ENCODE measurements around the gene LRP1B.

The LRP1B gene

DNA sequence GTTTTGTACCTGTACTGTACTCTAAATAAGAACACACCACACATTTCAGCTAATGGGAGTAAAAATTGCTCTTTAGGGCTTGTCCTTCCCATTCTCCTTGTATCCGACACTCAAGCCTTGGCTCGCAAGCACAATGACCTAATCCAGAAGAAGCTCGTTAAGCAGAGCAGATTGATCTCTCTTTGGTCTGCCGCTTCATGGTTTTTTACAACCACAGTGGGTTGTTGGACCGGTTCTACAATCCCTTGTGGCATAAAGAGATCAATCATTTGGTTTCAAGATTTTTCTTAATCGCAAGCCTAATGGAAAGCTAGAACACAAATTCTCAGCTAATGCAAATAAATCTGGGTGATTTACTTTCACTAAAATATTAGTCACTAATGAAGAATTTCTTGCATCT is 662.1 kb downstream of the LRP1B start:
- Histone ChIP-seq H3K79me2 (ENCODE audit: control insufficient read depth, low read length) (no peaks in the 10 kb centered on the region), H3K27me3 (ENCODE audit: control insufficient read depth, low read length) (no peaks in the 10 kb centered on the region), H3K9me2 (replicated peaks; ENCODE audit: control insufficient read depth, low read length) (no peaks in the 10 kb centered on the region), H3F3A (ENCODE audit: control insufficient read depth, insufficient read depth) (no peaks in the 10 kb centered on the region), H3K4me2 (ENCODE audit: low read length) (no peak overlapping the region), H4K20me1 (ENCODE audit: control insufficient read depth, insufficient read depth, low read depth, low read length) (no peaks in the 10 kb centered on the region), H3K4me3 (ENCODE audit: low read length) (no peak overlapping the region), H3K9me3 (ENCODE audit: control insufficient read depth, insufficient read depth, low read length) (no peaks in the 10 kb centered on the region), H3K27ac (ENCODE audit: low read depth, low read length) (no peak overlapping the region), H3K4me1 (ENCODE audit: control insufficient read depth, low read length) (no peaks in the 10 kb centered on the region), H3K36me3 (ENCODE audit: control insufficient read depth, low read length) (no peaks in the 10 kb centered on the region)
- TF ChIP-seq CTCF (IDR thresholded peaks at IDR 0.05; ENCODE audit: low read depth, low read length, poor library complexity, severe bottlenecking) = no peak
- TF ChIP-seq EZH2phosphoT487 (IDR thresholded peaks at IDR 0.05; ENCODE audit: borderline replicate concordance, low read length) = no peak

DNA sequence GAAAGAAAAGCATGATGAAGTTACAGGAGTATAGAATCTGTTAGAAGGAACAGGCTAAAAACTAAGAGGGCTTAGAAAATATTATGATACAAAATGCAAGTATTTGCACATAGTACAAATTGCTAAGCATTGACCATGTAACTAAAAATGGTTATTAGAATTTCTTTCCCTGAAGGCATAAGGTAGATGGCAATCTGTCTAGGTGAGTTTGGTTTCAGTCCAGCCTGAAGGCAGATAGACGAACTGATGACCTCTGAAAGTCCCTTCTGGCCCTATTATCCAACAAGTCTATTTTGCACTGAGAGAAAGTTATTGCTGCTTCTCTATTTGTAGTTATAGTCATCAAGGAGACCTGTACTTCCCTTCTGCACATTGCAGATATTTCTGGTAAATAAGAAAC is 663.5 kb downstream of the LRP1B start:
- no peak overlapping the region for H3K27ac ChIP-seq (ENCODE audit: low read depth, low read length)
- no peaks in the 10 kb centered on the region for H4K20me1 ChIP-seq (ENCODE audit: control insufficient read depth, insufficient read depth, low read depth, low read length)
- H3K4me1 ChIP-seq (ENCODE audit: control insufficient read depth, low read length) = no peaks in the 10 kb centered on the region
- H3K79me2 ChIP-seq (ENCODE audit: control insufficient read depth, low read length) = no peaks in the 10 kb centered on the region
- no peak for TF ChIP-seq EZH2phosphoT487 (IDR thresholded peaks at IDR 0.05; ENCODE audit: borderline replicate concordance, low read length)
- no peak for TF ChIP-seq CTCF (IDR thresholded peaks at IDR 0.05; ENCODE audit: low read depth, low read length, poor library complexity, severe bottlenecking)
- H3K4me3 ChIP-seq (ENCODE audit: low read length) = no peak overlapping the region
- H3F3A ChIP-seq (ENCODE audit: control insufficient read depth, insufficient read depth) = no peaks in the 10 kb centered on the region
- no peaks in the 10 kb centered on the region for H3K27me3 ChIP-seq (ENCODE audit: control insufficient read depth, low read length)
- H3K9me3 ChIP-seq (ENCODE audit: control insufficient read depth, insufficient read depth, low read length) = no peaks in the 10 kb centered on the region
- no peaks in the 10 kb centered on the region for H3K9me2 ChIP-seq (replicated peaks; ENCODE audit: control insufficient read depth, low read length)
- H3K4me2 ChIP-seq (ENCODE audit: low read length) = no peak overlapping the region
- H3K36me3 ChIP-seq (ENCODE audit: control insufficient read depth, low read length) = no peaks in the 10 kb centered on the region

GRCh38 chr2:141464995-141465394 is 665.8 kb downstream of the LRP1B start:
- H3F3A ChIP-seq (ENCODE audit: control insufficient read depth, insufficient read depth) = no peaks in the 10 kb centered on the region
- no peaks in the 10 kb centered on the region for H3K9me3 ChIP-seq (ENCODE audit: control insufficient read depth, insufficient read depth, low read length)
- no peak overlapping the region for H3K4me2 ChIP-seq (ENCODE audit: low read length)
- no peak overlapping the region for H3K4me3 ChIP-seq (ENCODE audit: low read length)
- H3K9me2 ChIP-seq (replicated peaks; ENCODE audit: control insufficient read depth, low read length) = no peaks in the 10 kb centered on the region
- TF ChIP-seq CTCF (IDR thresholded peaks at IDR 0.05; ENCODE audit: low read depth, low read length, poor library complexity, severe bottlenecking) (no peak), EZH2phosphoT487 (IDR thresholded peaks at IDR 0.05; ENCODE audit: borderline replicate concordance, low read length) (no peak)
- H3K27me3 ChIP-seq (ENCODE audit: control insufficient read depth, low read length) = no peaks in the 10 kb centered on the region
- no peaks in the 10 kb centered on the region for H4K20me1 ChIP-seq (ENCODE audit: control insufficient read depth, insufficient read depth, low read depth, low read length)
- no peaks in the 10 kb centered on the region for H3K79me2 ChIP-seq (ENCODE audit: control insufficient read depth, low read length)
- H3K4me1 ChIP-seq (ENCODE audit: control insufficient read depth, low read length) = no peaks in the 10 kb centered on the region
- no peak overlapping the region for H3K27ac ChIP-seq (ENCODE audit: low read depth, low read length)
- H3K36me3 ChIP-seq (ENCODE audit: control insufficient read depth, low read length) = no peaks in the 10 kb centered on the region

DNA sequence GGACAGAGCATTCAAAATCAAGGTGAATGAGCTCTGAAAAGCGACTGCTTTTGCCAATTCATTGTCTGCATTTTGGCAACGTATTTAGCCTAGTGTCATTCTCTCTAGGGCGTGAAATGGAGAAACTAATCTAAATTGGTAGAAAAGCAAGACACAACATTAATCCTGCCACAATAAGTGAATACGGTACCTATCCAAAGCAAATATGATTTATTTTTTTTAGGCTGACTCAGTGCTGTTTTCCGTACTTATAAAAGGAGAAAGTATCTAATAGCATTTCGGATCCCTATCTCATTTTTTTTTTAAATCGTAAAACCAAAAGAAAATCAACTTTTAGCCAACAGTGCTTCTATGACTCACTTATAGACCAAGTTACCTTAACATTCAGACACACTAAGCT is 672.5 kb downstream of the LRP1B start:
- TF ChIP-seq CTCF (IDR thresholded peaks at IDR 0.05; ENCODE audit: low read depth, low read length, poor library complexity, severe bottlenecking) = no peak
- TF ChIP-seq EZH2phosphoT487 (IDR thresholded peaks at IDR 0.05; ENCODE audit: borderline replicate concordance, low read length) = no peak
- H3F3A ChIP-seq (ENCODE audit: control insufficient read depth, insufficient read depth) = no peaks in the 10 kb centered on the region
- no peaks in the 10 kb centered on the region for H3K36me3 ChIP-seq (ENCODE audit: control insufficient read depth, low read length)
- no peaks in the 10 kb centered on the region for H3K9me2 ChIP-seq (replicated peaks; ENCODE audit: control insufficient read depth, low read length)
- H3K4me3 ChIP-seq (ENCODE audit: low read length) = no peak overlapping the region
- H3K27me3 ChIP-seq (ENCODE audit: control insufficient read depth, low read length) = no peaks in the 10 kb centered on the region
- H3K4me1 ChIP-seq (ENCODE audit: control insufficient read depth, low read length) = no peaks in the 10 kb centered on the region
- no peak overlapping the region for H3K4me2 ChIP-seq (ENCODE audit: low read length)
- H3K27ac ChIP-seq (ENCODE audit: low read depth, low read length) = no peak overlapping the region
- H4K20me1 ChIP-seq (ENCODE audit: control insufficient read depth, insufficient read depth, low read depth, low read length) = no peaks in the 10 kb centered on the region
- no peaks in the 10 kb centered on the region for H3K79me2 ChIP-seq (ENCODE audit: control insufficient read depth, low read length)
- H3K9me3 ChIP-seq (ENCODE audit: control insufficient read depth, insufficient read depth, low read length) = no peaks in the 10 kb centered on the region
